Measurements from ENCODE around the gene PHC3. TPM values are rescaled to one million over a fixed set of nuclear protein-coding genes. Genes with fewer than 3 reads are reported as not detected.

The PHC3 gene
- polyA plus RNA-seq, 6 donors from 2014 or later: 17.8 to 113 (median 60.1) TPM

Other genes with a start within 250 kb of the PHC3 start
- gene SEC62, start 214.9 kb downstream of the PHC3 start, polyA plus RNA-seq (ENCODE audit: low read depth in 6 of 6): 100 to 1,000 TPM; 290 to 440 (median 404) TPM
- gene GPR160, start 143.7 kb downstream of the PHC3 start, polyA plus RNA-seq (ENCODE audit: low read depth in 6 of 6): 10 to 100 TPM; 49.4 to 92.1 (median 65.5) TPM
- gene PRKCI, start 40.7 kb upstream of the PHC3 start, polyA plus RNA-seq (ENCODE audit: low read depth in 6 of 6): 1 to 10 TPM; 2.0 to 6.4 (median 3.2) TPM
- 10 to 100 TPM; 12.3 to 28.5 (median 25.2) TPM for gene SKIL, start 176.0 kb upstream of the PHC3 start, polyA plus RNA-seq (ENCODE audit: low read depth in 6 of 6)
- gene CLDN11, start 237.1 kb upstream of the PHC3 start, polyA plus RNA-seq (ENCODE audit: low read depth in 6 of 6): not detected

Measured in naive B cell (primary cell).